ENCODE results near the gene CELSR1. TPM values are rescaled to one million over a fixed set of nuclear protein-coding genes. Genes with fewer than 3 reads are reported as not detected.

Gene CELSR1
- total RNA-seq, 1 donor from 2014 or later = 27.9 TPM

GRCh38 chr22:46439111-46439510 lies 98.3 kb downstream of the CELSR1 start:
- Mint-ChIP-seq H3K4me1 (ENCODE audit: low read depth) (peaks cover 8% of the 10 kb centered on the region), H3K27me3 (ENCODE audit: low read depth) (no peaks in the 10 kb centered on the region), H3K9me3 (ENCODE audit: low read depth) (no peaks in the 10 kb centered on the region), H3K27ac (ENCODE audit: unreplicated experiment) (no peak overlapping the region), H3K36me3 (ENCODE audit: low read depth) (peaks cover 18% of the 10 kb centered on the region), H3K4me3 (ENCODE audit: unreplicated experiment) (no peak overlapping the region)
- no peak for DNase-seq (ENCODE audit: low spot score)
- no peak for TF ChIP-seq CTCF (IDR thresholded peaks at IDR 0.05)

- H3K36me3 Mint-ChIP-seq (ENCODE audit: low read depth) = peaks cover 22% of the 10 kb centered on the region
- no peak overlapping the region for H3K4me3 Mint-ChIP-seq (ENCODE audit: unreplicated experiment)
- no peak overlapping the region for H3K27ac Mint-ChIP-seq (ENCODE audit: unreplicated experiment)
- DNase-seq (ENCODE audit: low spot score) = no peak
- no peaks in the 10 kb centered on the region for H3K9me3 Mint-ChIP-seq (ENCODE audit: low read depth)
- TF ChIP-seq CTCF (IDR thresholded peaks at IDR 0.05) = no peak
- H3K27me3 Mint-ChIP-seq (ENCODE audit: low read depth) = no peaks in the 10 kb centered on the region
- H3K4me1 Mint-ChIP-seq (ENCODE audit: low read depth) = no peaks in the 10 kb centered on the region
Observed at GRCh38 chr22:46437671-46438440, 99.6 kb downstream of the CELSR1 start.

- Mint-ChIP-seq H3K27ac (ENCODE audit: unreplicated experiment) (no peak overlapping the region), H3K4me1 (ENCODE audit: low read depth) (no peaks in the 10 kb centered on the region), H3K27me3 (ENCODE audit: low read depth) (no peaks in the 10 kb centered on the region), H3K4me3 (ENCODE audit: unreplicated experiment) (no peak overlapping the region), H3K9me3 (ENCODE audit: low read depth) (no peaks in the 10 kb centered on the region), H3K36me3 (ENCODE audit: low read depth) (peaks cover 25% of the 10 kb centered on the region)
- DNase-seq (ENCODE audit: low spot score) = no peak
- TF ChIP-seq CTCF (IDR thresholded peaks at IDR 0.05) = no peak
Observed at GRCh38 chr22:46436595-46437175, 100.7 kb downstream of the CELSR1 start.

GRCh38 chr22:46433318-46433717 lies 104.1 kb downstream of the CELSR1 start:
- no peak overlapping the region for H3K27ac Mint-ChIP-seq (ENCODE audit: unreplicated experiment)
- H3K4me1 Mint-ChIP-seq (ENCODE audit: low read depth) = peaks cover 9% of the 10 kb centered on the region
- no peak overlapping the region for H3K4me3 Mint-ChIP-seq (ENCODE audit: unreplicated experiment)
- H3K36me3 Mint-ChIP-seq (ENCODE audit: low read depth) = peaks cover 25% of the 10 kb centered on the region
- no peak for DNase-seq (ENCODE audit: low spot score)
- TF ChIP-seq CTCF (IDR thresholded peaks at IDR 0.05) = no peak
- H3K27me3 Mint-ChIP-seq (ENCODE audit: low read depth) = no peaks in the 10 kb centered on the region
- H3K9me3 Mint-ChIP-seq (ENCODE audit: low read depth) = no peaks in the 10 kb centered on the region

GRCh38 chr22:46432164-46433068 lies 105.0 kb downstream of the CELSR1 start:
- H3K27ac Mint-ChIP-seq (ENCODE audit: unreplicated experiment) = no peak overlapping the region

More at GRCh38 chr22:46432164-46433068, 105.0 kb downstream of the CELSR1 start:
- Mint-ChIP-seq H3K4me3 (ENCODE audit: unreplicated experiment) (no peak overlapping the region), H3K9me3 (ENCODE audit: low read depth) (no peaks in the 10 kb centered on the region), H3K36me3 (ENCODE audit: low read depth) (peaks cover 20% of the 10 kb centered on the region), H3K27me3 (ENCODE audit: low read depth) (no peaks in the 10 kb centered on the region), H3K4me1 (ENCODE audit: low read depth) (peaks cover 9% of the 10 kb centered on the region)
- no peak for DNase-seq (ENCODE audit: low spot score)
- no peak for TF ChIP-seq CTCF (IDR thresholded peaks at IDR 0.05)
